AG04449 (cell line): ENCODE data around the gene PIP5K1B.

Experiments
- CTCF ChIA-PET: fragments of 350-600 bp; formaldehyde crosslinking; extraction: SDS; loops from one replicate; lab custom pipeline; 2021; ENCODE audit warnings: antibody characterized with exemption; lab: Yijun Ruan, JAX
- POLR2A ChIA-PET: fragments of 400-600, 350-600 bp; formaldehyde crosslinking; extraction: SDS; loops from one replicate; lab custom pipeline; 2020; ENCODE audit warnings: antibody characterized with exemption, inconsistent platforms; lab: Yijun Ruan, JAX
- DNase-seq: peaks from one replicate; pipeline ENCODE4 v3.0.0-alpha.2; 2010; ENCODE audit warnings: low read depth, low spot score
- H3K4me3 ChIP-seq: 2 replicates; pipeline ENCODE4 v1.5.1; 2011; ENCODE audit warnings: low read depth, mild to moderate bottlenecking, control low read depth, low read length
- TF ChIP-seq, protein P1 (sequence below): IDR thresholded peaks from one replicate; pipeline ENCODE4 v1.5.1; 2011; ENCODE audit warnings: mild to moderate bottlenecking, moderate library complexity, low read length, control low read depth, inconsistent platforms; ENCODE audit not compliant: insufficient read depth; ENCODE audit errors: missing control alignments

PIP5K1B gene

DNA sequence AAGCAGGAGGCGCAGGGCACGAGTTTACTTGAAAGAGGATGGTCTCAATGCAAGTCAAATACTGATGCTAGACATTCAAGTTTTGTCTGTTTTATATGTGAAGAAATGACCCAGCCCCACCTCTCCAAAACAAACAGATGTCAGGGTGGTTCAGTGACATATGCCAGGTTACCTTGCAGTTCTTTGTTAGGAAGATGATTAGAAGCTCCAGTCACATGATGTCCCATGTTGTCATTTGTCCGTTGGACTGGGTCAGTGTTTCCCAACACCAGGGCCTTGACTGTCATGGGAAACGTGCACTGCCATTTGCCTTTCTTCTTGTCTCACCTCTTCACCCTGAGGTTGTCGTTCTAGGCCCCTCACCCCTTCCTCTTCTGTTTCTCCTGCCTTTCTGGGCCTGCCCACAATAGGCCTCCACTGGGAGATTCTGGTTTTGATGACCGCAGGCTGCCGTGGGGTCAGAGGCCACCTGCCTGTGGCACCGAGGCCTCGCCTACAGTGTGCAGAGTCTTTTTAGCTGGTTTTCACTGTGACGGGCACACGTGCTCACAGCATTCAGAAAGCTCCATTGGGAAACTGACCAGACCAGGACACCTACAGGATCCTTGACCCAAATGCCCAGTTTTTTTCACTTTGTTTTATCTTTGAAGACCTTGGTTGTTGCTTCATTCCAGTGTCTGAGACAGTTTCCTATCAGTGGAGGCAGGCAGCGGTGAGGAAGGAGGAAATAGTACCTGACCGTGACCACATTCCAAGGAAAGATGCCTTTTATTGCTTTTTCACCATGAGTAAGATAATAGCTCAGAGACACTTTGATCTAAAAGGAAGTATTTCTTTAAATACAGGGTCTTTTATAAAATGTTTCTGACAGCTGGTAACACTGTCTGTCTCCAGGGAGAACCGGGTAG is 123.1 kb downstream of the PIP5K1B start:
- TF ChIP-seq, protein P1, sequence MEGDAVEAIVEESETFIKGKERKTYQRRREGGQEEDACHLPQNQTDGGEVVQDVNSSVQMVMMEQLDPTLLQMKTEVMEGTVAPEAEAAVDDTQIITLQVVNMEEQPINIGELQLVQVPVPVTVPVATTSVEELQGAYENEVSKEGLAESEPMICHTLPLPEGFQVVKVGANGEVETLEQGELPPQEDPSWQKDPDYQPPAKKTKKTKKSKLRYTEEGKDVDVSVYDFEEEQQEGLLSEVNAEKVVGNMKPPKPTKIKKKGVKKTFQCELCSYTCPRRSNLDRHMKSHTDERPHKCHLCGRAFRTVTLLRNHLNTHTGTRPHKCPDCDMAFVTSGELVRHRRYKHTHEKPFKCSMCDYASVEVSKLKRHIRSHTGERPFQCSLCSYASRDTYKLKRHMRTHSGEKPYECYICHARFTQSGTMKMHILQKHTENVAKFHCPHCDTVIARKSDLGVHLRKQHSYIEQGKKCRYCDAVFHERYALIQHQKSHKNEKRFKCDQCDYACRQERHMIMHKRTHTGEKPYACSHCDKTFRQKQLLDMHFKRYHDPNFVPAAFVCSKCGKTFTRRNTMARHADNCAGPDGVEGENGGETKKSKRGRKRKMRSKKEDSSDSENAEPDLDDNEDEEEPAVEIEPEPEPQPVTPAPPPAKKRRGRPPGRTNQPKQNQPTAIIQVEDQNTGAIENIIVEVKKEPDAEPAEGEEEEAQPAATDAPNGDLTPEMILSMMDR: no peak
- no peak for DNase-seq
- H3K4me3 ChIP-seq: no peak overlapping the region
- ChIA-PET POLR2A (no interaction called here), CTCF (no interaction called here)

DNA sequence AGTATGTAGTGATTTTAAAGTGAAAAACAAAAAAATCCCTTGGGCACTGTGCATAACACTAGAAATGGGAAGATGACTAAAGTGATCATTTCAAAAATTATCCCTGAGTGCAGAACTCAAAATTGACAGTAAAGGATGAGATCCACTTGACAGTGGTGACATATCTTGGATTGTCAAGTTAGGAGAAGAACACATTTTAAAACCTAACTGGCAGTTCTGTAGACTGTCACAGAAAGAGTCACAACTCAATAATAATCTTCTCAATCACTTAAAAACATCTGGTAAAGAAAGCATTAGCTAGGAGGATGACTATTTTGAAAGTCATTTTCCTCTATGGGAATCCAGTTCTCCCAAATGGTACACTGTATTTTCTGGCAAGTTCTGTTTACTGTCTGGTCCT is 127.1 kb downstream of the PIP5K1B start:
- DNase-seq: no peak
- CTCF ChIA-PET: no interaction called here
- POLR2A ChIA-PET: no interaction called here
- TF ChIP-seq, protein P1: no peak
- H3K4me3 ChIP-seq: no peak overlapping the region

DNA sequence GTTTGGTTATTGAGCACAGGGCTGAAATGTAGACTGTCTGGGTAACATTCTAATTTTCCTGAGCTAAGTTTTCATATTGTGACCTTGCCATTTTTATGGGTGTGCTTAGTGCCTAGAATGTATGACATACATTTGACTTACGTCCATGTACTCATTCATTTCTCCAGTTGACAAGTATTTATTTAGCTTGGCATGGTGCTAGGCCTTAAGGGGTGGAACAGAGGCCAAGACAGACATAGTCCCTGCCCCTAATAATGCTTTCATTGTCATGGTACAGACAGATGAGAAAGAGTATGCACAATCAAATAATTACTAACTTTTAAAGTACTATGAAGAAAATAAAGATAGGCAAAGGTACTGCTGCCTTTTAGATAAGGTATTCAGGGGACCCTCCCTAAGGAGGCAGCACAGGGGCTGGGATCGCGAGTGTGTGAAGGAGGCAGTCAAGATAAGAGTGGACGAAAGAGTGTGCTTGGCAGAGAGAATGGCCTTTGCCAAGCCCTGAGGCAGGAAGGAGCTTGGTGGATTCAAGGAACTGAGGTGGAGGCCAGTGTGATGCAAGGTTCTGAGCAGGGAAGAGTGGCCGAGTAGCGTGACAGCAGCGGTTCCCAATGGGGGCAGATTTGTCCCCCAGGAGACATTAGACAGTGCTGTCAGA is 128.0 kb downstream of the PIP5K1B start:
- TF ChIP-seq, protein P1: no peak
- POLR2A ChIA-PET: no interaction called here
- DNase-seq: no peak
- CTCF ChIA-PET: no interaction called here
- H3K4me3 ChIP-seq: no peak overlapping the region

DNA sequence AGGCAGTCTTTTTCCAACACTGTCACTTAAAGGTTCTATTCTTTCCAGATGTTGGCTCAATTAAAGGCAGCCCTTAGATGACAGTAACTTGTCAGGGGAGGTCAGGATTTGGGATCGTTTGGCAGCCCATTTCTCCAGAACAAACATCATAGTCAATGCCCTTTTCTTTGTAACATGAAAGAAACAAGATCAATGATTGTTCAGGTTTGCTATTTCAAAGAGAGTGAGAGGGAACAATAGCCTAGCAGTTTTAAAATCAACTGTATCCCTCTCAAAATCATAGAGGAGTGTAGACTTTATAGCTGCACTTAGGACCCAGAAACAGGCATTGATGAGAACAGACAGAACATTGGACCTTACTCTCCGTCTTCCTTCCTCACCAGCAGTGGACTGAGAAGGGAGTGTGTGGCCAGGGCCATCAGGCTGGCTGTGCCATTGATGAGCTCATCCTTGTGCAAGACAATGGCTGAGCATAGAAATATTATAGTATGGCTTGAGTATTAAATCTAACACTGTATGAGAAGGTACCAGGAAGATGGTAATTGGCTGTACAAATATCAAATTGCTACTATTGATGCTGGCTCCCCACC is 130.0 kb downstream of the PIP5K1B start:
- TF ChIP-seq, protein P1: no peak
- no peak for DNase-seq
- CTCF ChIA-PET: no interaction called here
- POLR2A ChIA-PET: no interaction called here
- H3K4me3 ChIP-seq: no peak overlapping the region

DNA sequence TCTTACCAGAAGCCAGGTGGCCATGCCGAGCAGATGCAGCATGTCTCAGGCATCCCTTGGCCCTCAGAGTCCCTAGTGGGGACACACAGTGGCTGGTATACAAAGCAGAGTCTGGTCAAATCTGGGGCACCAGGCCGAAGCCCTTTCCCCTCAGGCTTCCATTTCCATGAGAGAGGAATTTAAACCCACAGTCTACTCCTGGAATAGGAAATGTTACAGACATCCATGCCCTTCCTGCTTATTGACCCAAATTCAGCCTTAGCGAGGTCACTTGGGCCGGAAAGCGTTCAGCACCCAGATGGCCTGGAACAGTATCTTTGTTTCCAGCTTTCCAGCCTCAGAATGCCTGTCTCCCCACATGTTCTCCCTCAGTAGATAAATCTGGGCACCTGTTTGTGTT is 131.7 kb downstream of the PIP5K1B start:
- no peak for DNase-seq
- ChIA-PET POLR2A (no interaction called here), CTCF (no interaction called here)
- no peak overlapping the region for H3K4me3 ChIP-seq
- TF ChIP-seq, protein P1: no peak

DNA sequence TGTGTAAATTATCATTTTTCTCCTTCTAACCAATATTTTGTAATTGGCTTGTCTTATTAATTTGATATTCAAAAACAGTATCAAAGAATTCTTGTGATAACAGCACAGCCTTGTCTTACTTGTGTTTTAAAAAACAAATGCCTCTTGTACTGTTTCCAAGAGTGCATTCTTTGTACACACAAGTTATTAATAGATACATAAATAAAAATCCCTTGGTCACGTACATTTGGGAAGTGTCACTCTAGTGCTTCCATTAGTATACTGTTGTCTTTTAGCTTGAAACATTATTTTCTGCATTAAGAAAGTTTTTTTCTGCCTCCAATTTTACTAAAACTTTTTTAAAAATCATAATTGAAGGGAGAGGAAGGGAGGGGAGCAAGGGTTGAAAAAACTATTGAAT is 133.2 kb downstream of the PIP5K1B start:
- POLR2A ChIA-PET: no interaction called here
- no peak for DNase-seq
- CTCF ChIA-PET: no interaction called here
- no peak overlapping the region for H3K4me3 ChIP-seq
- TF ChIP-seq, protein P1: no peak
